Keratinocyte (primary cell): Measurements from ENCODE around the gene RHD. TPM values are rescaled to one million over a fixed set of nuclear protein-coding genes. Genes with fewer than 3 reads are reported as not detected.
"Not testable (repeated sequence)": the region's sequence is repeated elsewhere in the genome, so short reads cannot be mapped to it uniquely, and the experiment has no call there.

Source experiments
- DNase-seq: peaks from one replicate; pipeline ENCODE4 v3.0.0-alpha.2; 2011; ENCODE audit warnings: low read depth, missing footprints, low spot score
- FAIRE-seq: peaks from 2 replicates; lab custom pipeline; 2011; peaks lifted over from hg19 to GRCh38; lab: Jason Lieb, UNC
- H2AFZ ChIP-seq: 2 replicates; pipeline ENCODE4 v1.6.0; 2012; ENCODE audit warnings: low read length, control low read depth, inconsistent platforms; ENCODE audit not compliant: control insufficient read depth
- H3K27ac ChIP-seq: 2 replicates; pipeline ENCODE4 v1.5.1; 2011; ENCODE audit warnings: low read length; ENCODE audit not compliant: control insufficient read depth, insufficient read depth
- H3K27me3 ChIP-seq: 3 replicates; pipeline ENCODE4 v1.6.0; 2011; ENCODE audit warnings: low read length; ENCODE audit not compliant: control insufficient read depth, insufficient read depth; ENCODE audit errors: extremely low read depth
- H3K36me3 ChIP-seq, 2 experiments: 2 replicates in 1 of 2; 3 replicates in 1 of 2; pipeline ENCODE4 v1.5.1; 2011; ENCODE audit warnings: low read length in 2 of 2, mild to moderate bottlenecking in 1 of 2; ENCODE audit not compliant: control insufficient read depth in 2 of 2, insufficient read depth in 2 of 2; ENCODE audit errors: extremely low read depth in 1 of 2
- H3K4me1 ChIP-seq: 3 replicates; pipeline ENCODE4 v1.5.1; 2011; ENCODE audit warnings: low read length; ENCODE audit not compliant: control insufficient read depth, insufficient read depth; ENCODE audit errors: extremely low read depth
- H3K4me2 ChIP-seq: 3 replicates; pipeline ENCODE4 v1.6.0; 2011; ENCODE audit warnings: low read depth, low read length; ENCODE audit not compliant: control insufficient read depth, insufficient read depth; ENCODE audit errors: extremely low read depth
- H3K4me3 ChIP-seq, 3 experiments: fragments of 200-600 bp in 1 of 3; sonication (generic) in 1 of 3; 2 replicates in 2 of 3; 3 replicates in 1 of 3; pipeline ENCODE4 v1.5.1; 2011 to 2016; ENCODE audit warnings: low read length in 3 of 3, mild to moderate bottlenecking in 3 of 3, control low read depth in 2 of 3, inconsistent platforms in 1 of 3, low read depth in 1 of 3, mixed read lengths in 1 of 3, mixed run types in 1 of 3, moderate library complexity in 1 of 3; ENCODE audit not compliant: control insufficient read depth in 2 of 3, insufficient read depth in 2 of 3; ENCODE audit errors: extremely low read depth in 1 of 3
- H3K79me2 ChIP-seq: 2 replicates; pipeline ENCODE4 v1.6.0; 2012; ENCODE audit warnings: low read length; ENCODE audit not compliant: control insufficient read depth, insufficient read depth
- H3K9ac ChIP-seq: 3 replicates; pipeline ENCODE4 v1.6.0; 2011; ENCODE audit warnings: low read length; ENCODE audit not compliant: control insufficient read depth, insufficient read depth; ENCODE audit errors: extremely low read depth
- H3K9me1 ChIP-seq: 3 replicates; pipeline ENCODE4 v1.6.0; 2011; ENCODE audit warnings: low read length; ENCODE audit not compliant: control insufficient read depth, insufficient read depth; ENCODE audit errors: extremely low read depth
- H3K9me3 ChIP-seq: 2 replicates; pipeline ENCODE4 v1.5.1; 2012; ENCODE audit warnings: low read depth, low read length; ENCODE audit not compliant: control insufficient read depth
- H4K20me1 ChIP-seq: 3 replicates; pipeline ENCODE4 v1.6.0; 2011; ENCODE audit warnings: low read length; ENCODE audit not compliant: control insufficient read depth, insufficient read depth; ENCODE audit errors: extremely low read depth
- dilution Hi-C: fragments of 300-500 bp; cut with MboI; formaldehyde crosslinking; loops from one replicate; pipeline ENCODE4 v1.7.0; 2020; ENCODE audit warnings: low sequenced_read_pairs; ENCODE audit not compliant: extremely low pct_ligation_motif_present
- polyA plus RNA-seq, 5 experiments: library from polyadenylated mRNA; depleted of rRNA in 3 of 5; stranded (reverse) in 3 of 5; stranded (forward) in 1 of 5; unstranded in 1 of 5; fragments of >200 nt; gene quantifications; 1 replicate in 1 of 5; 2 replicates in 3 of 5; 3 replicates in 1 of 5; pipeline versions ENCODE4 v1.2.1 to v1.2.3, GENCODE V29; 2011 to 2012; ENCODE audit warnings: missing spikeins in 2 of 5, low read depth in 1 of 5, low replicate concordance in 1 of 5

The RHD gene
- polyA plus RNA-seq, 1 donor (not counting 4 experiments of a cell fraction or from before 2014, with no cell fraction given), result not detected

- H3K36me3 ChIP-seq, H3K4me3 ChIP-seq, H4K20me1 ChIP-seq, H3K9ac ChIP-seq, FAIRE-seq, H3K9me1 ChIP-seq, H3K4me1 ChIP-seq, H3K9me3 ChIP-seq, H2AFZ ChIP-seq, H3K79me2 ChIP-seq, DNase-seq, dilution Hi-C loops, H3K4me2 ChIP-seq, H3K27ac ChIP-seq, H3K27me3 ChIP-seq: not testable (repeated sequence)
Observed at GRCh38 chr1:25309085-25309484, 36.8 kb downstream of the RHD start.

GRCh38 chr1:25309486-25309885 lies 37.2 kb downstream of the RHD start:
- H3K9ac ChIP-seq, H3K9me3 ChIP-seq, H3K79me2 ChIP-seq, H3K27me3 ChIP-seq, H3K4me1 ChIP-seq, H3K4me3 ChIP-seq, dilution Hi-C loops, H3K27ac ChIP-seq, H3K4me2 ChIP-seq, H2AFZ ChIP-seq, H3K36me3 ChIP-seq, H4K20me1 ChIP-seq, H3K9me1 ChIP-seq, FAIRE-seq, DNase-seq: not testable (repeated sequence)

GRCh38 chr1:25312806-25313470 lies 40.6 kb downstream of the RHD start:
- H3K27ac ChIP-seq, dilution Hi-C loops, H3K79me2 ChIP-seq, H3K9me1 ChIP-seq, H2AFZ ChIP-seq, H3K27me3 ChIP-seq, FAIRE-seq, H3K4me3 ChIP-seq, H3K4me2 ChIP-seq, H3K36me3 ChIP-seq, H3K4me1 ChIP-seq, H4K20me1 ChIP-seq, H3K9me3 ChIP-seq, H3K9ac ChIP-seq, DNase-seq: not testable (repeated sequence)

- DNase-seq, H3K9me3 ChIP-seq, H3K4me2 ChIP-seq, FAIRE-seq, H3K27me3 ChIP-seq, H3K9ac ChIP-seq, H3K27ac ChIP-seq, H3K79me2 ChIP-seq, H4K20me1 ChIP-seq, dilution Hi-C loops, H2AFZ ChIP-seq, H3K4me3 ChIP-seq, H3K36me3 ChIP-seq, H3K4me1 ChIP-seq, H3K9me1 ChIP-seq: not testable (repeated sequence)
Observed at GRCh38 chr1:25320314-25320938, 48.1 kb downstream of the RHD start.

GRCh38 chr1:25322127-25322526 lies 49.8 kb downstream of the RHD start:
- dilution Hi-C loops, H3K27me3 ChIP-seq, H2AFZ ChIP-seq, H3K36me3 ChIP-seq, H3K4me1 ChIP-seq, DNase-seq, H4K20me1 ChIP-seq, H3K9ac ChIP-seq, H3K9me1 ChIP-seq, H3K4me3 ChIP-seq, H3K27ac ChIP-seq, H3K4me2 ChIP-seq, H3K79me2 ChIP-seq, H3K9me3 ChIP-seq, FAIRE-seq: not testable (repeated sequence)
